GM21515 (cell line): Measurements from ENCODE around the gene KRT81.
"Not testable (repeated sequence)": the region's sequence is repeated elsewhere in the genome, so short reads cannot be mapped to it uniquely, and the experiment has no call there.

Source experiments
- ATAC-seq: cut with Tn5 transposase; IDR thresholded peaks from one replicate; pipeline ENCODE4 v1.9.1; 2021; ENCODE audit not compliant: unreplicated experiment

Gene KRT81

GRCh38 chr12:52244615-52244994 lies 46.7 kb downstream of the KRT81 start:
- no peak for ATAC-seq

DNA sequence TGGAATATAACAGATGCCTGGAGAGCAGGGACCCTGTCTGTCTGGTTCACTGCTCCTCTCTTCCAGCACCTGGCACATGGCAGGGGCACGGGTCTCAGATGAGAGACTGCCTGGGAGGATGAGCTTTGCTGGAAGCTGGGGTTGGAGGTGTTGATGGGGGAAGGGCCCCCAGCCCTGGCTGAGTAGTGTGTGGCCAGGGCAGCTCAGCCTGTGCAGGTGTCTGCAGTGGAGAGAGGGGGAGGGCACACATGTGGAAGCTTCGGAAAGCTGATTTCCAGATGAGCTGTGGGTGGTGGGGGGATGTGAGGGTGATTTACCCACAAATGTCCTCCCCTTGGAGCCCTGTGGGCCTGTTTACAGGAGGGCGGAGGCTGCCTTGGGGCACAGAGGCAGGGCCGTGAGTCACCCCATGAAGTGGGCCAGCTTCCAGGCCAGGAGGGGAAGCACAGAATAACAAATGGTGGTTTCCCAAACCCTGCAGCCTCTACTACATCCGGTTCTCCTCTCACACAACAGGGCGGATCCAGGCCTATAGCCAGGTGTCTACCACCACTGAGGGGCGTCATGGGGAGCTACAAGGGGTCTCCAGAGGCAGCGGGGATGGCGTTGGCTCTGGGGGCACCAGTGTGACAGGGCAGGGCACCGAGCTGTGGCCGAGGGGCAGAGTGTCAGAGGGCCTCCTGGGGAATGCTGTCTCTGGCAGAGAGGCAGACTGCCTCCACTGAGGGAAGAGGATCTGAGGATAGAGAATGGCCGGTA lies 47.3 kb downstream of the KRT81 start:
- peak; percentile 83 for ATAC-seq

- no peak for ATAC-seq
Measured at GRCh38 chr12:52243259-52243855, 48.0 kb downstream of the KRT81 start.

GRCh38 chr12:52242442-52243258 lies 48.7 kb downstream of the KRT81 start:
- ATAC-seq: no peak

GRCh38 chr12:52241205-52241842 lies 50.0 kb downstream of the KRT81 start:
- ATAC-seq: no peak

GRCh38 chr12:52240247-52240646 lies 51.1 kb downstream of the KRT81 start:
- ATAC-seq: not testable (repeated sequence)

DNA sequence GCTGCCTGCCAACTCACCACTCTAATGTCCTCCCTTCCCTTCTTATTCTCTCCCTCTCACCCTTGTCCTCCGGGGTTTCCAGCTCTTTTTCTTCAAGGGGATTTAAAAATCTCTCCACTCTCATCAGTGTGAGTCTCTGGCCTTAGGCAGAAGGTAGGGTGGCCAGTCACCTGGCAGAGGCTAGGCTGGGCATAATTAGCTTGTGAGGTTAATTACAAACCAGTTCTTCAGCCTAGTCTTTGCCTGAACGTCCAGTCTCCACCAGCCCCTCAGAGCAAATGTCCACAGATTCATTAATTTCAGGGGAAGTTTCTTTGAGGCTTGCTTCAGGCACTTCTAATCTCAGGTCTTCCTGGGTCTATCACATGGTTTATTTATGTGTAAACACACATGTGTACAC lies 51.6 kb downstream of the KRT81 start:
- no peak for ATAC-seq

- ATAC-seq: no peak
Measured at GRCh38 chr12:52238916-52239646, 52.3 kb downstream of the KRT81 start.

- ATAC-seq: no peak
Measured at GRCh38 chr12:52238207-52238840, 53.0 kb downstream of the KRT81 start.

- no peak for ATAC-seq
Measured at GRCh38 chr12:52236386-52237050, 54.8 kb downstream of the KRT81 start.
